H9 (cell line): ENCODE results near the gene SDK1. TPM values are rescaled to one million over a fixed set of nuclear protein-coding genes. Genes with fewer than 3 reads are reported as not detected.

Experiments used
- DNase-seq: peaks from one replicate; pipeline ENCODE4 v3.0.0-alpha.2; 2017
- H2AFZ ChIP-seq: one replicate; pipeline ENCODE4 v1.6.1; 2013; ENCODE audit warnings: mild to moderate bottlenecking, low read length, control low read depth, moderate library complexity
- H2AK5ac ChIP-seq: 2 replicates; pipeline ENCODE4 v1.6.1; 2013; ENCODE audit warnings: low read length, control low read depth, mixed read lengths; ENCODE audit not compliant: insufficient read length
- H2BK120ac ChIP-seq: one replicate; pipeline ENCODE4 v1.6.1; 2013; ENCODE audit warnings: low read depth, mild to moderate bottlenecking, low read length, control low read depth, inconsistent platforms; ENCODE audit not compliant: poor library complexity, severe bottlenecking
- H2BK12ac ChIP-seq: 2 replicates; pipeline ENCODE4 v1.6.1; 2013; ENCODE audit warnings: low read length, control low read depth, mixed read lengths, low read depth; ENCODE audit not compliant: insufficient read length
- H2BK15ac ChIP-seq: 2 replicates; pipeline ENCODE4 v1.6.1; 2013; ENCODE audit warnings: low read depth, low read length, control low read depth
- H2BK20ac ChIP-seq: one replicate; pipeline ENCODE4 v1.6.1; 2013; ENCODE audit warnings: low read depth, mild to moderate bottlenecking, low read length, control low read depth, inconsistent platforms; ENCODE audit not compliant: poor library complexity, severe bottlenecking
- H2BK5ac ChIP-seq: 2 replicates; pipeline ENCODE4 v1.6.1; 2013; ENCODE audit warnings: low read length, control low read depth, mixed read lengths; ENCODE audit not compliant: insufficient read length
- H3K14ac ChIP-seq: 2 replicates; pipeline ENCODE4 v1.6.1; 2013; ENCODE audit warnings: low read length, control low read depth; ENCODE audit not compliant: insufficient read depth
- H3K18ac ChIP-seq: 2 replicates; pipeline ENCODE4 v1.6.1; 2013; ENCODE audit warnings: low read depth, mild to moderate bottlenecking, mixed read lengths, low read length, control low read depth; ENCODE audit not compliant: insufficient read length
- H3K23ac ChIP-seq: 2 replicates; pipeline ENCODE4 v1.6.1; 2013; ENCODE audit warnings: low read length, control low read depth, mixed read lengths, low read depth; ENCODE audit not compliant: insufficient read length
- H3K23me2 ChIP-seq: 2 replicates; pipeline ENCODE4 v1.6.1; 2013; ENCODE audit warnings: low read depth, mild to moderate bottlenecking, mixed read lengths, low read length, control low read depth; ENCODE audit not compliant: insufficient read length, poor library complexity, severe bottlenecking
- H3K27ac ChIP-seq: 2 replicates; pipeline ENCODE4 v1.5.1; 2013; ENCODE audit warnings: low read length, control low read depth, mixed read lengths, low read depth; ENCODE audit not compliant: insufficient read length
- H3K27me3 ChIP-seq: 2 replicates; pipeline ENCODE4 v1.6.1; 2013; ENCODE audit warnings: low read length, control low read depth, inconsistent platforms; ENCODE audit not compliant: insufficient read depth
- H3K4ac ChIP-seq: 2 replicates; pipeline ENCODE4 v1.6.1; 2013; ENCODE audit warnings: low read depth, mild to moderate bottlenecking, control low read depth, inconsistent platforms, low read length, moderate library complexity
- H3K4me1 ChIP-seq: 2 replicates; pipeline ENCODE4 v1.6.1; 2013; ENCODE audit warnings: low read length, control low read depth, inconsistent platforms; ENCODE audit not compliant: insufficient read depth
- H3K4me2 ChIP-seq: 2 replicates; pipeline ENCODE4 v1.6.1; 2013; ENCODE audit warnings: low read length, control low read depth, mixed read lengths; ENCODE audit not compliant: insufficient read length, insufficient read depth
- H3K56ac ChIP-seq: 2 replicates; pipeline ENCODE4 v1.6.1; 2013; ENCODE audit warnings: low read depth, mild to moderate bottlenecking, mixed read lengths, low read length, control low read depth; ENCODE audit not compliant: insufficient read length
- H3K79me1 ChIP-seq: 2 replicates; pipeline ENCODE4 v1.6.1; 2013; ENCODE audit warnings: low read depth, mild to moderate bottlenecking, moderate library complexity, low read length, control low read depth, inconsistent platforms; ENCODE audit not compliant: insufficient read depth, poor library complexity, severe bottlenecking
- H3K79me2 ChIP-seq: 2 replicates; pipeline ENCODE4 v1.6.1; 2013; ENCODE audit warnings: low read length, control low read depth, inconsistent platforms; ENCODE audit not compliant: insufficient read depth
- H3K9ac ChIP-seq: 2 replicates; pipeline ENCODE4 v1.6.1; 2013; ENCODE audit warnings: low read length, control low read depth, mixed read lengths; ENCODE audit not compliant: insufficient read length; ENCODE audit errors: extremely low read depth
- H3K9me3 ChIP-seq: one replicate; pipeline ENCODE4 v1.6.1; 2013; ENCODE audit warnings: low read depth, low read length, inconsistent platforms; ENCODE audit not compliant: control insufficient read depth
- H3T11ph ChIP-seq: one replicate; pipeline ENCODE4 v1.6.1; 2013; ENCODE audit warnings: mild to moderate bottlenecking, low read length, control low read depth, inconsistent platforms
- H4K20me1 ChIP-seq: one replicate; pipeline ENCODE4 v1.6.1; 2013; ENCODE audit not compliant: control insufficient read depth, insufficient read length, insufficient read depth
- H4K5ac ChIP-seq: 2 replicates; pipeline ENCODE4 v1.6.1; 2013; ENCODE audit warnings: low read depth, mild to moderate bottlenecking, mixed read lengths, low read length, control low read depth; ENCODE audit not compliant: insufficient read length
- H4K8ac ChIP-seq: replicated peaks from 2 replicates; pipeline ENCODE4 v1.6.1; 2013; ENCODE audit warnings: low read length, control low read depth, mixed read lengths, low read depth; ENCODE audit not compliant: insufficient read length
- H4K91ac ChIP-seq: 2 replicates; pipeline ENCODE4 v1.6.1; 2013; ENCODE audit warnings: low read depth, mild to moderate bottlenecking, moderate library complexity, mixed read lengths, low read length, control low read depth; ENCODE audit not compliant: insufficient read length
- H3K27ac Mint-ChIP-seq, 3 experiments: 2 replicates in 2 of 3; 3 replicates in 1 of 3; pipeline ENCODE4 v1.8.0; 2020 to 2021; ENCODE audit warnings: mixed read lengths in 3 of 3, mild to moderate bottlenecking in 1 of 3, moderate library complexity in 1 of 3
- H3K27me3 Mint-ChIP-seq: 2 replicates; pipeline ENCODE4 v1.8.0; 2021; ENCODE audit warnings: low read depth, mild to moderate bottlenecking, moderate library complexity, mixed read lengths
- H3K36me3 Mint-ChIP-seq, 3 experiments: 2 replicates in 2 of 3; 3 replicates in 1 of 3; pipeline ENCODE4 v1.8.0; 2020 to 2021; ENCODE audit warnings: low read depth in 3 of 3, mixed read lengths in 3 of 3; ENCODE audit not compliant: insufficient read depth in 1 of 3
- H3K4me1 Mint-ChIP-seq, 2 experiments: 2 replicates each; pipeline ENCODE4 v1.8.0; 2020; ENCODE audit warnings: mixed read lengths in 2 of 2
- H3K4me3 Mint-ChIP-seq, 2 experiments: 2 replicates in 1 of 2; 3 replicates in 1 of 2; pipeline ENCODE4 v1.8.0; 2020 to 2021; ENCODE audit warnings: mild to moderate bottlenecking in 2 of 2, mixed read lengths in 2 of 2, moderate library complexity in 1 of 2
- H3K9me3 Mint-ChIP-seq, 2 experiments: 2 replicates in 1 of 2; 3 replicates in 1 of 2; pipeline ENCODE4 v1.8.0; 2020; ENCODE audit warnings: mild to moderate bottlenecking in 2 of 2, mixed read lengths in 2 of 2, moderate library complexity in 1 of 2
- WGBS: extraction: QIAGEN DNeasy Blood & Tissue Kit; methylation state at CpG from one replicate; pipeline ENCODE4 v1.1.7; 2013; ENCODE audit warnings: missing lambda C conversion rate, low lambda C conversion rate, mixed read lengths; ENCODE audit not compliant: insufficient read length; ENCODE audit errors: extremely low coverage; 5-methylcytosine and 5-hydroxymethylcytosine counted together
- total RNA-seq: library from RNA; stranded (reverse); gene quantifications from 2 replicates; pipeline ENCODE4 v1.2.1, GENCODE V29; 2021
- TF ChIP-seq, protein P1 (sequence below): fragments of 200-600 bp; sonication (generic); conservative IDR thresholded peaks from 3 replicates; pipeline ENCODE4 v1.8.0; 2021; ENCODE audit warnings: antibody characterized with exemption, mild to moderate bottlenecking

SDK1 gene
- total RNA-seq, 1 experiment from 2014 or later, result 8.7 TPM

DNA sequence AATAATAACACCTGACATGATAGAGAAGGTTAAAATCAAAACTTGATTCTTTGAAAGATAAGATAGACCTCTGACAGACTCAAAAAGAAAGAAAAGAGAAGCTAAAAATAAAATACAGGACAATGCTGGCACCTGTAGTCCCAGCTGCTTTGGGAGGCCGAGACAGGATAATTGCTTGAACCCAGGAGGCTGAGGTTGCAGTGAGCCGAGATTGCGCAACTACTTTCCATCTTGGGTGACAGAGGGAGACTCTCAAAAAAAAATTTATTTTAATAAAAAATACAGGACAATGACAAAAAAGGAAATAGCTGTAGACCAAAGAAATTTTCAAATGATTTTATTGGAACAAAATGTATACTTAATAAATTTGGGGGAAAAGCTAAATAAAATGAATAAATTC lies 263.2 kb downstream of the SDK1 start:
- Histone ChIP-seq H3K4me1 (no peaks in the 10 kb centered on the region), H2AK5ac (no peak overlapping the region), H2BK12ac (no peak overlapping the region), H2BK5ac (no peak overlapping the region), H3K9ac (no peak overlapping the region), H3K4ac (no peak overlapping the region), H2AFZ (no peak overlapping the region), H3K18ac (no peak overlapping the region), H2BK15ac (no peak overlapping the region), H4K5ac (no peak overlapping the region), H4K20me1 (no peaks in the 10 kb centered on the region), H2BK120ac (no peak overlapping the region), H3K4me2 (no peak overlapping the region), H3K23me2 (no peaks in the 10 kb centered on the region), H2BK20ac (no peak overlapping the region), H3K79me1 (no peaks in the 10 kb centered on the region), H3K27me3 (no peaks in the 10 kb centered on the region), H3K23ac (no peak overlapping the region), H3T11ph (no peak overlapping the region), H4K91ac (no peak overlapping the region), H4K8ac (no peak overlapping the region), H3K79me2 (no peaks in the 10 kb centered on the region), H3K27ac (no peak overlapping the region), H3K56ac (no peak overlapping the region), H3K14ac (no peak overlapping the region), H3K9me3 (no peaks in the 10 kb centered on the region)
- Mint-ChIP-seq H3K36me3 (peaks cover 0 to 4% (median 0%) of the 10 kb centered on the region in 3 experiments; a peak in 2 of 7 replicates), H3K27ac (no peak overlapping the region), H3K4me3 (no peak overlapping the region), H3K27me3 (no peaks in the 10 kb centered on the region), H3K9me3 (no peaks in the 10 kb centered on the region), H3K4me1 (peaks cover 0 to 2% of the 10 kb centered on the region in 2 experiments; a peak in 3 of 4 replicates)
- TF ChIP-seq, protein P1, sequence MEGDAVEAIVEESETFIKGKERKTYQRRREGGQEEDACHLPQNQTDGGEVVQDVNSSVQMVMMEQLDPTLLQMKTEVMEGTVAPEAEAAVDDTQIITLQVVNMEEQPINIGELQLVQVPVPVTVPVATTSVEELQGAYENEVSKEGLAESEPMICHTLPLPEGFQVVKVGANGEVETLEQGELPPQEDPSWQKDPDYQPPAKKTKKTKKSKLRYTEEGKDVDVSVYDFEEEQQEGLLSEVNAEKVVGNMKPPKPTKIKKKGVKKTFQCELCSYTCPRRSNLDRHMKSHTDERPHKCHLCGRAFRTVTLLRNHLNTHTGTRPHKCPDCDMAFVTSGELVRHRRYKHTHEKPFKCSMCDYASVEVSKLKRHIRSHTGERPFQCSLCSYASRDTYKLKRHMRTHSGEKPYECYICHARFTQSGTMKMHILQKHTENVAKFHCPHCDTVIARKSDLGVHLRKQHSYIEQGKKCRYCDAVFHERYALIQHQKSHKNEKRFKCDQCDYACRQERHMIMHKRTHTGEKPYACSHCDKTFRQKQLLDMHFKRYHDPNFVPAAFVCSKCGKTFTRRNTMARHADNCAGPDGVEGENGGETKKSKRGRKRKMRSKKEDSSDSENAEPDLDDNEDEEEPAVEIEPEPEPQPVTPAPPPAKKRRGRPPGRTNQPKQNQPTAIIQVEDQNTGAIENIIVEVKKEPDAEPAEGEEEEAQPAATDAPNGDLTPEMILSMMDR, result no peak
- no CpG with 5 or more reads among the region's 3 CpGs for WGBS
- DNase-seq, result no peak
